Measurements from ENCODE around the gene NR0B1. TPM values are rescaled to one million over a fixed set of nuclear protein-coding genes. Genes with fewer than 3 reads are reported as not detected.

Gene NR0B1, protein sequence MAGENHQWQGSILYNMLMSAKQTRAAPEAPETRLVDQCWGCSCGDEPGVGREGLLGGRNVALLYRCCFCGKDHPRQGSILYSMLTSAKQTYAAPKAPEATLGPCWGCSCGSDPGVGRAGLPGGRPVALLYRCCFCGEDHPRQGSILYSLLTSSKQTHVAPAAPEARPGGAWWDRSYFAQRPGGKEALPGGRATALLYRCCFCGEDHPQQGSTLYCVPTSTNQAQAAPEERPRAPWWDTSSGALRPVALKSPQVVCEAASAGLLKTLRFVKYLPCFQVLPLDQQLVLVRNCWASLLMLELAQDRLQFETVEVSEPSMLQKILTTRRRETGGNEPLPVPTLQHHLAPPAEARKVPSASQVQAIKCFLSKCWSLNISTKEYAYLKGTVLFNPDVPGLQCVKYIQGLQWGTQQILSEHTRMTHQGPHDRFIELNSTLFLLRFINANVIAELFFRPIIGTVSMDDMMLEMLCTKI
- 1.4 TPM for total RNA-seq

DNA sequence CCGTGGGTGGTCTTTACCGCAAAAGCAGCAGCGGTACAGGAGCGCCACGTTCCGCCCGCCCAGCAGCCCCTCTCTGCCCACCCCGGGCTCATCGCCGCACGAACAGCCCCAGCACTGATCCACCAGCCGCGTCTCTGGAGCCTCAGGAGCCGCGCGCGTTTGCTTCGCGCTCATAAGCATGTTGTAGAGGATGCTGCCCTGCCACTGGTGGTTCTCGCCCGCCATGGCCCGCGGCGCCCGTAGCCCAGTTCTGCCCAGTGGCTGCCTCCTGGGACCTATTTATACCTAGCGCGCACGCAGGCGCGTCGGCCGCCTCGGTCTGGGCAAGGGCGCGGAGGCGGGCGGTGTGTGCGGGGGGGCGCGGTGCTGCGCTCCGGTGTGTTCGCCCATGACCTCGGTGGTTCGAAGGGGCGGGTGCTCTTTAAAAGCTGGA is at the start of gene NR0B1:
Gene NR0B1 (minus strand): TSS at position 252 of the 433 bp plus-strand sequence. CDS start 27 bp downstream, at position 225.

Other genes with a start within 250 kb of the NR0B1 start
- gene MAGEB2, start 93.8 kb downstream of the NR0B1 start, total RNA-seq, result not detected
- not detected for gene MAGEB3, start 78.7 kb downstream of the NR0B1 start, total RNA-seq
- gene MAGEB4, start 67.4 kb downstream of the NR0B1 start, total RNA-seq, result not detected
- gene MAGEB1, start 62.2 kb downstream of the NR0B1 start, total RNA-seq, result not detected